AG09309 (cell line): ENCODE results near the gene CFAP251.
A peak's percentile ranks its signal among the peaks of the same experiment; 100 is the strongest.

Experiments
- DNase-seq: peaks from one replicate; pipeline ENCODE4 v3.0.0-alpha.2; 2010; ENCODE audit warnings: low read depth
- H3K4me3 ChIP-seq: 2 replicates; pipeline ENCODE4 v1.5.1; 2011; ENCODE audit warnings: mild to moderate bottlenecking, low read depth, low read length, moderate library complexity; ENCODE audit not compliant: control insufficient read depth
- TF ChIP-seq, protein P1 (sequence below): IDR thresholded peaks from 2 replicates; pipeline ENCODE4 v1.5.1; 2011; ENCODE audit warnings: mild to moderate bottlenecking, low read depth, low read length, inconsistent platforms; ENCODE audit not compliant: insufficient read depth, control insufficient read depth; ENCODE audit errors: missing control alignments

CFAP251 gene

DNA sequence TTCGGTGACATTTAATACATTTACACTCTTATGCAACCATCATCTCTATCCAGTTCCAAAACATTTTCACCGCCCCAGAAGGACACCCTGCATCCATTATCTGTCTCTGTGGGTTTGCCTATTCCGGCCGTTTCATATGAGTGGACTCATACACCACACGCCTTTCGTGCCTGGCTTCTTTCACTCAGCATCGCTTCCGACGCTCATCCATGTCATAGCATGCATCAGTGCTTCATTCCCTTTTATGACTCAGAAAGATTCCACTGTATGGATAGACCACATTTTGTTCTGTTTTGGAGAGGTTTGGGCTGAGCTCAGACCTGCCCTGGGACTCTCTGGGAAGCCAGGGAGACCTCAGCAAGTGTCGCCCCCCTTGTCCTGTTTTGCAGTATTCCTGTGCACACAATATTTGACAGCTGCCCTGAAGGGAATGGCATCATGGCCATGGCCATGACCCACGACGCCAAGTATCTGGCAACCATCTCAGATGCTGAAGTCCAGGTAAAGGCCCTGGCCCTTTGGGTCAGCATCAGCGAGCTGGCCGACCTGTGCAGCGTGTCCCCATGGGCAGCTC, 23.8 kb downstream of the CFAP251 start:
- no peak for DNase-seq

DNA sequence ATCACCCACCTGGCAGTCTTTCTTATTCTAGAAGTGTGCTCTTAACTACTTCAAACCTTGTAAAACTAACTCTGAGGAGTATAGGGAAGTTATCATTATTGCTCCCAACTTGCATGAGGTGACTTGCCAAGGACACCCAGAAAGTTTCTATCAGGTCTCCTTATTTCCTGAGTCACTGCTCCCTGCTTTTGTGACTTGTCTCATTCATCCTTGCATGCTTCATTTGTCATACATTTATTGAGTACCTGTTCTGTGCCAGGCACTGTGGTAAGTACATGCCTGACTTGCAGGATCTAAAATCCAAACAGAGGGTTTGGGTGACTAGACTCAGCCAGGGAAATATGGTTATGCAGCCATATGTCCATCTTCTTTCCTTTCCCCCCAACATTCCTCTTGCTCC, 25.5 kb downstream of the CFAP251 start:
- TF ChIP-seq, protein P1, sequence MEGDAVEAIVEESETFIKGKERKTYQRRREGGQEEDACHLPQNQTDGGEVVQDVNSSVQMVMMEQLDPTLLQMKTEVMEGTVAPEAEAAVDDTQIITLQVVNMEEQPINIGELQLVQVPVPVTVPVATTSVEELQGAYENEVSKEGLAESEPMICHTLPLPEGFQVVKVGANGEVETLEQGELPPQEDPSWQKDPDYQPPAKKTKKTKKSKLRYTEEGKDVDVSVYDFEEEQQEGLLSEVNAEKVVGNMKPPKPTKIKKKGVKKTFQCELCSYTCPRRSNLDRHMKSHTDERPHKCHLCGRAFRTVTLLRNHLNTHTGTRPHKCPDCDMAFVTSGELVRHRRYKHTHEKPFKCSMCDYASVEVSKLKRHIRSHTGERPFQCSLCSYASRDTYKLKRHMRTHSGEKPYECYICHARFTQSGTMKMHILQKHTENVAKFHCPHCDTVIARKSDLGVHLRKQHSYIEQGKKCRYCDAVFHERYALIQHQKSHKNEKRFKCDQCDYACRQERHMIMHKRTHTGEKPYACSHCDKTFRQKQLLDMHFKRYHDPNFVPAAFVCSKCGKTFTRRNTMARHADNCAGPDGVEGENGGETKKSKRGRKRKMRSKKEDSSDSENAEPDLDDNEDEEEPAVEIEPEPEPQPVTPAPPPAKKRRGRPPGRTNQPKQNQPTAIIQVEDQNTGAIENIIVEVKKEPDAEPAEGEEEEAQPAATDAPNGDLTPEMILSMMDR = no peak
- no peak overlapping the region for H3K4me3 ChIP-seq
- DNase-seq = no peak

More for the DNA sequence above, 23.8 kb downstream of the CFAP251 start:
- H3K4me3 ChIP-seq = no peak overlapping the region
- TF ChIP-seq, protein P1 = no peak

DNA sequence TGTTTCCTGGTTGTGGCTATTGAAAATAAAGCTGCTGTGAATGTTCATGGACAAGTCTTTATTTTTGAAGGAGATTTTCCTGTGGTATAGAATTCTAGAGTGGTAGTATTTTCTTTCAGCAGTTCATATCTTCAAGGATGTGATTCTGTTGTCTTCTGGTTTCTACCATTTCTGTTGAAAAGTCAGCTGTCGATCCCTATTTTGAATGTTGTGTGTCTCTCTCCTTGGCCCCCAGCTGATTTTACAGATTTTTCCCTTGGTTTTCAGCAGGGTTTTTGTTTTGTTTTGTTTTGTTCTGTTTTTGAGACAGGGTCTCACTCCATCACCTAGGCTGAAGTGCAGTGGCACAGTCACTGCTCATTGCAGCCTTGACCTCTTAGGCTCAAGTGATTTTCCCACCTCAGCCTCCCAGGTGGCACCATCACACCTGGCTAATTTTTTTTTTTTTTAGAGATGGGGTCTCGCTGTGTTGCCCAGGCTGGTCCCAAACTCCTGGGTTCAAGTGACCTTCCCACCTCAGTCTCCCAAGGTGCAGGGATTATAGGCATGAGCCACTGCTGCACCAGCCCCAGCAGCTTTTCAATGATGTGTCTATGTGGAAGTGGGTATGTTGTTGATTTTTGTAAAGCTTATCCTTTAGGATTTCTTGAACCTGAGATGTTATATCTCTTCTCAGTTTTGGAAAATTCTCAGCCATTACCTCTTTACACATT, 28.1 kb downstream of the CFAP251 start:
- TF ChIP-seq, protein P1 = no peak
- H3K4me3 ChIP-seq = no peak overlapping the region
- no peak for DNase-seq

DNA sequence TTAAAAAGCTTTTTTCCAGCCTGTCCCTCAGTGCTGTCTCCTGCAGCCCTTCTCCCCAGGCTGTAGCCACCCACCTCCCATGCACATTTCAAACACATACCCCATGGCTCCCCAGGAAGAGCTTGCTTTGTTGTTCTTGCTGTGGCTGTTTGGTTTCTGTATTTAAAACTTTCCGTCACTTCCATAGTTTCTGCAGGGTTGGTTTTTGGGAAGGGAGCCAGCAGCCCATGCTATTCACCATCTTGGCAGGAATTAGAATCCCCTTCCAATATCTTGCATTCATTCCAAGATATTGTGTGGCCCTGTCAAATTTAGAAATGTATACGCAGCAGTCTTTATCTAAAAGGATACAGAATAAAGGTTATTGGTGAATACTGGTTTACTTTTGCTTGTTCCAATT, 29.6 kb downstream of the CFAP251 start:
- DNase-seq = no peak
- TF ChIP-seq, protein P1 = no peak
- H3K4me3 ChIP-seq = no peak overlapping the region

DNA sequence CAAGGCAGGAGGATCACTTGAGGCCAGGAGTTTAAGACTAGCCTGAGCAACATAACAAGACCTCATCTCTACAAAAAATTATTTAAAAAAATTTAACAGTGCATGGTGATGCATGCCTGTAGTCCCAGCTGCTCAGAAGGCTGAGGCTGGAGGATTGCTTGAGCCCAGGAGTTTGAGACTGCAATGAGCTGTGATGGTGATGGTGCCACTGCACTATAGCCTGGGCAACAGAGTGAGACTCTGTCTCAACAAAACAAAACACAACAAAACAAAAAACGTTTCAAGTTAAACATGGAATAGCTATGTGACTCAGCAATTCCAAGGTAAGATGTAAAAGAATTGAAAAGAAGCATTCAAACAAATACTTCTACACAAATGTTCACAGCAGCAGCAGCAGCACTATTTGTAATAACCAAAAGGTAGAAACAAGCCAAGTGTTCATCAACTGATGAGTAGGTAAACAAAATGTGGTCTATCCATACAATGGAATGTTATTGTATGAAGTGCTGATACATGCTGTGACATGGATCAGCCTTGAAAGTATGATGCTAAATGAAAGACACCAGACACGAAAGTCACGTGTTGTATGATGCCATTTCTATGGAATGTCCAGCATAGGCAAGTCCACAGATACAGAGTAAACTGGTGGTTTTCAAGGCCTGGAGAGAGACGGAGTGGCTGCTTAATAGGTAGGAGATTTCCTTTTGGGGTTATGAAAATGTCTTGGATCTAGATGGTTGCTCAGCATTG, 31.4 kb downstream of the CFAP251 start:
- TF ChIP-seq, protein P1 = no peak
- no peak overlapping the region for H3K4me3 ChIP-seq
- peak; percentile 63 for DNase-seq

DNA sequence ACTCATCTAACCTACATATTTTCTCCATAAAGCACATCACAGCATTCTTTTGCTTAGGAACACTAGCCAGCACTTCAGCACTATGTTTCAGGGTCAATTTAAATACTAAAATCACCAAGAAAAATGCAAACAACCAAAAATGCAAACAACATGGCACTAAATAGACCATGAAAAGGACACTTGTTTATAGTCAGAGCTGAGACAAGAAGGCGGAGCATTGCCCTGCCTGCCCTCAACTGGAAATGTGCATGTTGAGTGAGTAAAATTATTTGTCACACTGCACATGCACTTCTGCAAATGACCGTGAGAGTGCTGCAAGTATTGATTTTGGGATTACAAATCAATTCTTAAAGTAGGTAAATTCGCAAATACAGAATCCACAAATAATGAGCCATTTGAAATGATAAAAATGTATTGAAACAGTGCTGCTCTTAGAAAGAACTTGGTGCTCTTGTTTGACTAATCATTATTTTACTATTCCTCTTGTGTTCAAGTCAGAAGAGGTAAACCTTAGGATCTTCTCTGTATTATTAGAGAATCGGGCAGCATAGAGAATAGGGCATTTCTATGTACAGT, 34.8 kb downstream of the CFAP251 start:
- TF ChIP-seq, protein P1 = no peak
- no peak for DNase-seq
- H3K4me3 ChIP-seq = no peak overlapping the region
